WTC11 (cell line): ENCODE measurements around the gene VSIG2. TPM values are rescaled to one million over a fixed set of nuclear protein-coding genes. Genes with fewer than 3 reads are reported as not detected.
"Not testable (repeated sequence)": the region's sequence is repeated elsewhere in the genome, so short reads cannot be mapped to it uniquely, and the experiment has no call there.

ENCODE experiments used
- ATAC-seq: fragments of 200-7000 bp; cut with Tn5 transposase; 2 replicates; pipeline ENCODE4 v1.10.0; 2021; ENCODE audit warnings: mild to moderate bottlenecking, moderate library complexity
- CTCF ChIA-PET: fragments of 300-600 bp; sonication (Branson Sonifier 250); formaldehyde crosslinking; loops from one replicate; lab custom pipeline; 2021; ENCODE audit warnings: antibody characterized with exemption; lab: Charles Lee
- POLR2A ChIA-PET: fragments of 350-600 bp; sonication (Branson Sonifier 250); formaldehyde crosslinking; loops from one replicate; lab custom pipeline; 2021; ENCODE audit warnings: antibody characterized with exemption; lab: Charles Lee
- DNase-seq: peaks from one replicate; pipeline ENCODE4 v3.0.0; 2021; ENCODE audit warnings: low spot score
- H3K27ac Mint-ChIP-seq: 2 replicates; pipeline ENCODE4 v1.8.0; 2021; ENCODE audit warnings: mixed read lengths
- H3K27me3 Mint-ChIP-seq: 2 replicates; pipeline ENCODE4 v1.8.0; 2021; ENCODE audit warnings: low read depth, mild to moderate bottlenecking, moderate library complexity, mixed read lengths
- H3K36me3 Mint-ChIP-seq: 2 replicates; pipeline ENCODE4 v1.8.0; 2021; ENCODE audit warnings: mixed read lengths
- H3K4me1 Mint-ChIP-seq: 2 replicates; pipeline ENCODE4 v1.8.0; 2022; ENCODE audit warnings: mixed read lengths
- H3K4me3 Mint-ChIP-seq: 2 replicates; pipeline ENCODE4 v1.8.0; 2021; ENCODE audit warnings: mild to moderate bottlenecking, moderate library complexity, mixed read lengths
- H3K9me3 Mint-ChIP-seq: 2 replicates; pipeline ENCODE4 v1.8.0; 2021; ENCODE audit warnings: mixed read lengths
- ATF1 ChIP-seq: sonication (generic); formaldehyde crosslinking; IDR thresholded peaks from 2 replicates; pipeline ENCODE4 v1.8.1; 2023; ENCODE audit warnings: mild to moderate bottlenecking, moderate library complexity, missing genetic modification reagents
- CDX4 ChIP-seq: fragments of 250-450 bp; sonication (Bioruptor Pico); IDR thresholded peaks from 2 replicates; pipeline ENCODE4 v1.9.0; 2021; ENCODE audit warnings: moderate library complexity, mild to moderate bottlenecking, inconsistent platforms, borderline replicate concordance
- ESRRA ChIP-seq: sonication (generic); formaldehyde crosslinking; IDR thresholded peaks from 2 replicates; pipeline ENCODE4 v1.8.1; 2022; ENCODE audit warnings: mild to moderate bottlenecking, missing genetic modification reagents, borderline replicate concordance
- FOXK1 ChIP-seq: sonication (generic); formaldehyde crosslinking; IDR thresholded peaks from 2 replicates; pipeline ENCODE4 v1.8.0; 2022; ENCODE audit warnings: mild to moderate bottlenecking, moderate library complexity, missing genetic modification reagents
- MYBL2 ChIP-seq: sonication (generic); formaldehyde crosslinking; IDR thresholded peaks from 2 replicates; pipeline ENCODE4 v1.8.1; 2023; ENCODE audit warnings: mild to moderate bottlenecking, moderate library complexity, missing genetic modification reagents
- NFE2L1 ChIP-seq: sonication (generic); formaldehyde crosslinking; IDR thresholded peaks from 2 replicates; pipeline ENCODE4 v1.8.1; 2023; ENCODE audit warnings: missing genetic modification reagents
- PRDM15 ChIP-seq: sonication (generic); formaldehyde crosslinking; IDR thresholded peaks from 2 replicates; pipeline ENCODE4 v1.8.0; 2022; ENCODE audit warnings: missing genetic modification reagents
- RELA ChIP-seq: sonication (generic); formaldehyde crosslinking; IDR thresholded peaks from 2 replicates; pipeline ENCODE4 v1.8.1; 2022; ENCODE audit warnings: missing genetic modification reagents, mild to moderate bottlenecking, borderline replicate concordance
- RORB ChIP-seq: fragments of 250-450 bp; sonication (Bioruptor Pico); IDR thresholded peaks from 2 replicates; pipeline ENCODE4 v1.9.0; 2021; ENCODE audit warnings: mild to moderate bottlenecking
- SOX15 ChIP-seq: fragments of 250-450 bp; sonication (Bioruptor Pico); IDR thresholded peaks from 2 replicates; pipeline ENCODE4 v1.9.0; 2021; ENCODE audit warnings: mild to moderate bottlenecking
- USF1 ChIP-seq: sonication (generic); formaldehyde crosslinking; IDR thresholded peaks from 2 replicates; pipeline ENCODE4 v1.8.0; 2022; ENCODE audit warnings: mild to moderate bottlenecking, missing genetic modification reagents
- ZNF121 ChIP-seq: sonication (generic); formaldehyde crosslinking; IDR thresholded peaks from 2 replicates; pipeline ENCODE4 v1.8.0; 2023; ENCODE audit warnings: missing genetic modification reagents
- ZNF317 ChIP-seq: sonication (generic); formaldehyde crosslinking; IDR thresholded peaks from 2 replicates; pipeline ENCODE4 v1.8.1; 2023; ENCODE audit warnings: low read depth, mild to moderate bottlenecking, moderate library complexity, missing genetic modification reagents, borderline replicate concordance
- ZNF425 ChIP-seq: fragments of 250-450 bp; sonication (Bioruptor Pico); conservative IDR thresholded peaks from 2 replicates; pipeline ENCODE4 v1.9.0; 2021; ENCODE audit warnings: mild to moderate bottlenecking
- total RNA-seq: library from RNA; stranded (reverse); gene quantifications from 3 replicates; pipeline ENCODE4 v1.2.3, GENCODE V29; 2021

The VSIG2 gene
- total RNA-seq, 1 experiment from 2014 or later: 0.79 TPM

- TF ChIP-seq ATF1: no peak
Measured at GRCh38 chr11:124783002-124783401, 30.9 kb upstream of the VSIG2 start (continued).

- POLR2A ChIA-PET: interaction anchor here (0.5 kb wide), 1 partner anchor 138 kb away, joined by 3 read pairs; no protein-coding TSS in a partner anchor
- CTCF ChIA-PET: interaction anchor here (1.1 to 3.2 kb wide), 7 partner anchors 10 to 110 kb away, joined by 3 to 28 read pairs (median 7); partner anchors contain the start of gene ESAM
Measured at GRCh38 chr11:124779568-124779967, 27.5 kb upstream of the VSIG2 start.

GRCh38 chr11:124778281-124778680, 26.2 kb upstream of the VSIG2 start:
- no peaks in the 10 kb centered on the region for H3K9me3 Mint-ChIP-seq
- ChIA-PET POLR2A (no interaction called here), CTCF (interaction anchor here (0.6 to 3.2 kb wide), 16 partner anchors 9 to 109 kb away, joined by 3 to 28 read pairs (median 6); partner anchors contain the start of genes ESAM, NRGN and SIAE)
- DNase-seq: no peak
- H3K4me1 Mint-ChIP-seq: no peaks in the 10 kb centered on the region
- ATAC-seq: peak; percentile 34; the same call in 1 of the 2 replicates
- TF ChIP-seq FOXK1 (CRISPR knock-in tag): no peak
- TF ChIP-seq ZNF425: no peak
- TF ChIP-seq MYBL2 (CRISPR knock-in tag): no peak
- no peak for TF ChIP-seq ZNF317
- TF ChIP-seq PRDM15 (CRISPR knock-in tag): no peak
- TF ChIP-seq NFE2L1 (CRISPR knock-in tag): no peak
- TF ChIP-seq SOX15 (CRISPR knock-in tag): no peak
- no peak for TF ChIP-seq RORB (CRISPR knock-in tag)
- TF ChIP-seq ZNF121 (CRISPR knock-in tag): no peak
- no peak overlapping the region for H3K4me3 Mint-ChIP-seq
- no peak overlapping the region for H3K27ac Mint-ChIP-seq
- no peaks in the 10 kb centered on the region for H3K27me3 Mint-ChIP-seq
- H3K36me3 Mint-ChIP-seq: peaks cover 5% of the 10 kb centered on the region; the same call in 1 of the 2 replicates

More at GRCh38 chr11:124779568-124779967, 27.5 kb upstream of the VSIG2 start:
- DNase-seq: no peak
- Mint-ChIP-seq H3K9me3 (no peaks in the 10 kb centered on the region), H3K27ac (no peak overlapping the region), H3K4me1 (no peaks in the 10 kb centered on the region), H3K27me3 (no peaks in the 10 kb centered on the region), H3K36me3 (peaks cover 5% of the 10 kb centered on the region; the same call in 1 of the 2 replicates), H3K4me3 (no peak overlapping the region)
- ATAC-seq: no peak
- TF ChIP-seq RELA (CRISPR knock-in tag): no peak
- no peak for TF ChIP-seq RORB (CRISPR knock-in tag)

GRCh38 chr11:124776865-124777645, 25.0 kb upstream of the VSIG2 start:
- POLR2A ChIA-PET: no interaction called here
- no peaks in the 10 kb centered on the region for H3K9me3 Mint-ChIP-seq
- TF ChIP-seq CDX4 (CRISPR knock-in tag): no peak
- TF ChIP-seq ESRRA: no peak
- no peak for TF ChIP-seq RORB (CRISPR knock-in tag)
- no peak for TF ChIP-seq USF1
- TF ChIP-seq, all 79 proteins: peak for 0

GRCh38 chr11:124770959-124771358, 18.9 kb upstream of the VSIG2 start:
- H3K27me3 Mint-ChIP-seq, H3K4me1 Mint-ChIP-seq, POLR2A ChIA-PET, H3K4me3 Mint-ChIP-seq, ATAC-seq, H3K9me3 Mint-ChIP-seq, DNase-seq, H3K27ac Mint-ChIP-seq: not testable (repeated sequence)
- CTCF ChIA-PET: interaction anchor here (0.8 kb wide), 1 partner anchor 13 kb away, joined by 3 read pairs; no protein-coding TSS in a partner anchor
- H3K36me3 Mint-ChIP-seq: peaks cover 33% of the 10 kb centered on the region

More at GRCh38 chr11:124776865-124777645, 25.0 kb upstream of the VSIG2 start:
- no peaks in the 10 kb centered on the region for H3K27me3 Mint-ChIP-seq
- DNase-seq (no peak), ATAC-seq (no peak)
- peaks cover 12% of the 10 kb centered on the region for H3K36me3 Mint-ChIP-seq
- H3K27ac Mint-ChIP-seq: peak overlapping the region; percentile 38; the same call in 1 of the 2 replicates
- no peaks in the 10 kb centered on the region for H3K4me1 Mint-ChIP-seq
- CTCF ChIA-PET: interaction anchor here (1.7 to 3.2 kb wide), 2 partner anchors 14 to 17 kb away, joined by 6 to 28 read pairs; no protein-coding TSS in a partner anchor
- H3K4me3 Mint-ChIP-seq: no peak overlapping the region
